Measurements from ENCODE around the gene DDX1. TPM values are rescaled to one million over a fixed set of nuclear protein-coding genes. Genes with fewer than 3 reads are reported as not detected.
A peak's percentile ranks its signal among the peaks of the same experiment; 100 is the strongest.

Gene DDX1
- total RNA-seq, 1 experiment from 2014 or later, result 163 TPM

- no peaks in the 10 kb centered on the region for H3K4me1 ChIP-seq
- ChIA-PET CTCF (no interaction called here), POLR2A (no interaction called here)
- no peaks in the 10 kb centered on the region for H3K9me3 Mint-ChIP-seq (ENCODE audit: unreplicated experiment)
- no peak overlapping the region for H3K4me3 Mint-ChIP-seq (ENCODE audit: unreplicated experiment)
- no peaks in the 10 kb centered on the region for H3K9me3 ChIP-seq
- no peaks in the 10 kb centered on the region for H3K27me3 Mint-ChIP-seq (ENCODE audit: insufficient read depth, unreplicated experiment)
- peaks cover 5% of the 10 kb centered on the region for H3K36me3 Mint-ChIP-seq (ENCODE audit: insufficient read depth, unreplicated experiment)
- no peak overlapping the region for H3K4me3 ChIP-seq (ENCODE audit: low read depth, low read length)
- H3K36me3 ChIP-seq (ENCODE audit: control insufficient read depth, insufficient read depth, low read length), result no peaks in the 10 kb centered on the region
- H3K4me1 Mint-ChIP-seq (ENCODE audit: low read depth, unreplicated experiment), result no peaks in the 10 kb centered on the region
- intact Hi-C loops (cut with micrococcal nuclease; ENCODE audit: unreplicated experiment), result no loop called here
- TF ChIP-seq CTCF (IDR thresholded peaks at IDR 0.05; ENCODE audit: insufficient read depth in 1 of 2, low read depth in 1 of 2, low read length in 1 of 2, severe bottlenecking in 1 of 2, unreplicated experiment in 1 of 2), result no peak
- H3K27me3 ChIP-seq (replicated peaks; ENCODE audit: control insufficient read depth, insufficient read depth, low read length), result no peaks in the 10 kb centered on the region
- no peak overlapping the region for H3K27ac Mint-ChIP-seq (ENCODE audit: unreplicated experiment)
- BruUV-seq (replicated peaks), result no TSS peak
- DNase-seq, result no peak
Observed at GRCh38 chr2:15543541-15543940, 48.1 kb upstream of the DDX1 start.

GRCh38 chr2:15544227-15544626 lies 47.4 kb upstream of the DDX1 start:
- H3K4me1 Mint-ChIP-seq (ENCODE audit: low read depth, unreplicated experiment), result no peaks in the 10 kb centered on the region
- CTCF ChIA-PET, result no interaction called here
- no peaks in the 10 kb centered on the region for H3K27me3 Mint-ChIP-seq (ENCODE audit: insufficient read depth, unreplicated experiment)
- Histone ChIP-seq H3K4me3 (ENCODE audit: low read depth, low read length) (no peak overlapping the region), H3K27me3 (replicated peaks; ENCODE audit: control insufficient read depth, insufficient read depth, low read length) (no peaks in the 10 kb centered on the region), H3K4me1 (no peaks in the 10 kb centered on the region), H3K36me3 (ENCODE audit: control insufficient read depth, insufficient read depth, low read length) (no peaks in the 10 kb centered on the region), H3K9me3 (no peaks in the 10 kb centered on the region)
- DNase-seq, result no peak
- no peak overlapping the region for H3K27ac Mint-ChIP-seq (ENCODE audit: unreplicated experiment)
- no peaks in the 10 kb centered on the region for H3K9me3 Mint-ChIP-seq (ENCODE audit: unreplicated experiment)
- POLR2A ChIA-PET, result no interaction called here
- H3K36me3 Mint-ChIP-seq (ENCODE audit: insufficient read depth, unreplicated experiment), result peaks cover 5% of the 10 kb centered on the region
- no peak overlapping the region for H3K4me3 Mint-ChIP-seq (ENCODE audit: unreplicated experiment)
- BruUV-seq (replicated peaks), result no TSS peak
- TF ChIP-seq CTCF (IDR thresholded peaks at IDR 0.05; ENCODE audit: insufficient read depth in 1 of 2, low read depth in 1 of 2, low read length in 1 of 2, severe bottlenecking in 1 of 2, unreplicated experiment in 1 of 2), result no peak
- intact Hi-C loops (cut with micrococcal nuclease; ENCODE audit: unreplicated experiment), result no loop called here

GRCh38 chr2:15546297-15547098 lies 45.2 kb upstream of the DDX1 start:
- no TSS peak for BruUV-seq (replicated peaks)
- no peaks in the 10 kb centered on the region for H3K4me1 ChIP-seq
- ChIA-PET POLR2A (no interaction called here), CTCF (interaction anchor here (0.7 to 1.3 kb wide), 3 partner anchors 14 to 118 kb away, joined by 3 to 4 read pairs (median 4); partner anchors contain the start of gene NBAS)
- Mint-ChIP-seq H3K4me3 (ENCODE audit: unreplicated experiment) (no peak overlapping the region), H3K9me3 (ENCODE audit: unreplicated experiment) (no peaks in the 10 kb centered on the region), H3K4me1 (ENCODE audit: low read depth, unreplicated experiment) (no peaks in the 10 kb centered on the region), H3K27ac (ENCODE audit: unreplicated experiment) (no peak overlapping the region), H3K27me3 (ENCODE audit: insufficient read depth, unreplicated experiment) (no peaks in the 10 kb centered on the region), H3K36me3 (ENCODE audit: insufficient read depth, unreplicated experiment) (no peaks in the 10 kb centered on the region)
- no peak overlapping the region for H3K4me3 ChIP-seq (ENCODE audit: low read depth, low read length)
- no peaks in the 10 kb centered on the region for H3K36me3 ChIP-seq (ENCODE audit: control insufficient read depth, insufficient read depth, low read length)
- intact Hi-C loops (cut with micrococcal nuclease; ENCODE audit: unreplicated experiment), result loop anchor here (2.0 kb wide), 1 partner anchor 44 kb away; the partner anchor contains the start of gene DDX1
- H3K27me3 ChIP-seq (replicated peaks; ENCODE audit: control insufficient read depth, insufficient read depth, low read length), result no peaks in the 10 kb centered on the region
- H3K9me3 ChIP-seq, result no peaks in the 10 kb centered on the region
- TF ChIP-seq CTCF (IDR thresholded peaks at IDR 0.05; ENCODE audit: insufficient read depth in 1 of 2, low read depth in 1 of 2, low read length in 1 of 2, severe bottlenecking in 1 of 2, unreplicated experiment in 1 of 2), result peak; percentile 27 to 31
- DNase-seq, result peak in 1 of 2 experiments; percentile 29

Measured in Caco-2 (cell line).